RWPE2 (cell line): Measurements from ENCODE around the gene CRPPA.

Experiments
- ATAC-seq: fragments of 200-7000 bp; cut with Tn5 transposase; 3 replicates; pipeline ENCODE4 v1.9.1; 2021; ENCODE audit warnings: low read depth
- DNase-seq: peaks from one replicate; pipeline ENCODE4 v3.0.0-alpha.2; 2020; ENCODE audit warnings: low spot score
- H3K27ac ChIP-seq: fragments of 450-650 bp; 2 replicates; pipeline ENCODE4 v1.5.1; 2017; ENCODE audit warnings: mild to moderate bottlenecking; ENCODE audit not compliant: poor library complexity, severe bottlenecking
- H3K27me3 ChIP-seq: fragments of 250-450 bp; sonication (Bioruptor Pico); 2 replicates; pipeline ENCODE4 v1.5.1; 2021; ENCODE audit warnings: mild to moderate bottlenecking, moderate library complexity; ENCODE audit not compliant: insufficient read depth, poor library complexity, severe bottlenecking
- H3K36me3 ChIP-seq: fragments of 250-450 bp; sonication (Bioruptor Pico); 2 replicates; pipeline ENCODE4 v1.5.1; 2020; ENCODE audit warnings: low read depth, mild to moderate bottlenecking, moderate library complexity
- H3K4me1 ChIP-seq: fragments of 250-450 bp; sonication (Bioruptor Pico); 2 replicates; pipeline ENCODE4 v1.5.1; 2021; ENCODE audit warnings: mild to moderate bottlenecking, moderate library complexity; ENCODE audit not compliant: insufficient read depth, poor library complexity, severe bottlenecking
- H3K4me3 ChIP-seq: fragments of 250-450 bp; sonication (Bioruptor Pico); 2 replicates; pipeline ENCODE4 v1.5.1; 2021; ENCODE audit warnings: mild to moderate bottlenecking, moderate library complexity; ENCODE audit not compliant: severe bottlenecking
- H3K9me3 ChIP-seq: fragments of 250-450 bp; sonication (Bioruptor Pico); 2 replicates; pipeline ENCODE4 v1.5.1; 2021; ENCODE audit warnings: mild to moderate bottlenecking, moderate library complexity; ENCODE audit not compliant: severe bottlenecking
- CTCF ChIP-seq: fragments of 450-650 bp; IDR thresholded peaks from one replicate; pipeline ENCODE4 v1.5.1; 2017; ENCODE audit warnings: mild to moderate bottlenecking, moderate library complexity; ENCODE audit not compliant: poor library complexity, severe bottlenecking

Gene CRPPA

GRCh38 chr7:16399265-16399831 lies 22.0 kb downstream of the CRPPA start:
- no peak overlapping the region for H3K27ac ChIP-seq
- TF ChIP-seq CTCF, result no peak
- H3K36me3 ChIP-seq, result no peaks in the 10 kb centered on the region
- DNase-seq (no peak), ATAC-seq (no peak)
- H3K9me3 ChIP-seq, result peaks cover 3% of the 10 kb centered on the region
- no peaks in the 10 kb centered on the region for H3K27me3 ChIP-seq
- H3K4me3 ChIP-seq, result no peak overlapping the region
- H3K4me1 ChIP-seq, result no peaks in the 10 kb centered on the region

GRCh38 chr7:16398146-16399017 lies 23.0 kb downstream of the CRPPA start:
- no peak for ATAC-seq
- no peaks in the 10 kb centered on the region for H3K27me3 ChIP-seq
- no peaks in the 10 kb centered on the region for H3K36me3 ChIP-seq
- TF ChIP-seq CTCF, result no peak
- no peaks in the 10 kb centered on the region for H3K4me1 ChIP-seq
- no peak for DNase-seq
- H3K4me3 ChIP-seq, result no peak overlapping the region
- no peak overlapping the region for H3K27ac ChIP-seq
- H3K9me3 ChIP-seq, result peaks cover 3% of the 10 kb centered on the region

GRCh38 chr7:16397501-16398145 lies 23.7 kb downstream of the CRPPA start:
- H3K9me3 ChIP-seq, result peaks cover 3% of the 10 kb centered on the region
- H3K36me3 ChIP-seq, result no peaks in the 10 kb centered on the region
- no peak overlapping the region for H3K27ac ChIP-seq

GRCh38 chr7:16396766-16397500 lies 24.4 kb downstream of the CRPPA start:
- Histone ChIP-seq H3K36me3 (no peaks in the 10 kb centered on the region), H3K27ac (no peak overlapping the region), H3K9me3 (peaks cover 3% of the 10 kb centered on the region), H3K27me3 (no peaks in the 10 kb centered on the region), H3K4me1 (no peaks in the 10 kb centered on the region), H3K4me3 (no peak overlapping the region)
- no peak for ATAC-seq
- no peak for DNase-seq
- no peak for TF ChIP-seq CTCF

More at GRCh38 chr7:16397501-16398145, 23.7 kb downstream of the CRPPA start:
- DNase-seq, result no peak
- H3K4me1 ChIP-seq, result no peaks in the 10 kb centered on the region
- no peaks in the 10 kb centered on the region for H3K27me3 ChIP-seq
- no peak for ATAC-seq
- H3K4me3 ChIP-seq, result no peak overlapping the region
- TF ChIP-seq CTCF, result no peak
